Upper lobe of left lung (tissue), 6 donors: ENCODE results near the gene NENF. TPM values are rescaled to one million over a fixed set of nuclear protein-coding genes. Genes with fewer than 3 reads are reported as not detected.
A peak's percentile ranks its signal among the peaks of the same experiment; 100 is the strongest.

Experiments
- ATAC-seq, 2 donors: fragments of 200-7000 bp; cut with Tn5 transposase; one replicate each; pipeline ENCODE4 v1.9.1; 2022; ENCODE audit warnings: mild to moderate bottlenecking in 2 of 2, moderate library complexity in 2 of 2; ENCODE audit not compliant: low FRiP score in 2 of 2
- DNase-seq, 2 donors: peaks; one replicate each; pipeline ENCODE4 v3.0.0-alpha.2; 2019 to 2020
- H3K27ac ChIP-seq, 4 donors: fragments of 200-600 bp; sonication (generic); one replicate each; pipeline ENCODE4 v1.5.1; 2016 to 2019
- H3K27me3 ChIP-seq, 4 donors: fragments of 200-600 bp; sonication (generic); one replicate each; pipeline ENCODE4 v1.5.1; 2017 to 2019
- H3K36me3 ChIP-seq, 4 donors: fragments of 200-600 bp; sonication (generic); one replicate each; pipeline ENCODE4 v1.5.1; 2016 to 2019
- H3K4me1 ChIP-seq, 4 donors: fragments of 200-600 bp; sonication (generic); one replicate each; pipeline ENCODE4 v1.5.1; 2018 to 2019
- H3K4me3 ChIP-seq, 4 donors: fragments of 200-600 bp; sonication (generic); one replicate each; pipeline ENCODE4 v1.5.1; 2017 to 2019; ENCODE audit warnings: mild to moderate bottlenecking in 2 of 4, moderate library complexity in 1 of 4
- H3K9me3 ChIP-seq, 4 donors: fragments of 200-600 bp; sonication (generic); one replicate each; pipeline ENCODE4 v1.5.1; 2018 to 2019
- EP300 ChIP-seq, 4 donors: sonication (generic); formaldehyde crosslinking; IDR thresholded peaks; one replicate each; pipeline ENCODE4 v1.5.1; 2017; ENCODE audit warnings: antibody characterized with exemption in 4 of 4, control low read depth in 2 of 4
- POLR2A ChIP-seq, 4 donors: fragments of 450-650 bp; IDR thresholded peaks; one replicate each; pipeline ENCODE4 v1.5.1; 2016 to 2017; ENCODE audit warnings: antibody characterized with exemption in 4 of 4, mild to moderate bottlenecking in 2 of 4
- POLR2AphosphoS5 ChIP-seq, 2 donors: sonication (generic); formaldehyde crosslinking; IDR thresholded peaks; one replicate each; pipeline ENCODE4 v1.5.1; 2017; ENCODE audit warnings: antibody characterized with exemption in 2 of 2
- WGBS, 2 donors: methylation state at CpG; one replicate each; pipeline ENCODE4 v1.1.5; 2017 to 2018; 5-methylcytosine and 5-hydroxymethylcytosine counted together
- total RNA-seq, 6 donors: library from RNA; depleted of rRNA in 4 of 6; stranded (reverse); fragments of >200 nt in 4 of 6; gene quantifications; one replicate each; pipeline versions ENCODE4 v1.1.0 to v1.2.1, GENCODE V29; 2016 to 2021
- TF ChIP-seq, protein P1 (sequence below), 6 experiments: fragments of 450-650 bp in 4 of 6; fragments of 200-600 bp in 2 of 6; sonication (generic) in 2 of 6; IDR thresholded peaks; one replicate each; pipeline ENCODE4 v1.5.1; 2016 to 2019; ENCODE audit warnings: antibody characterized with exemption in 6 of 6
- donor health status: DM: no; HTN: no; CAD: no; lungs with moderate emphysema.
- donor health status: DM: no; HTN: yes; CAD: no; lungs with severe emphysema.

The NENF gene
- total RNA-seq, 6 donors from 2014 or later: 21.0 to 67.5 (median 50.1) TPM

DNA sequence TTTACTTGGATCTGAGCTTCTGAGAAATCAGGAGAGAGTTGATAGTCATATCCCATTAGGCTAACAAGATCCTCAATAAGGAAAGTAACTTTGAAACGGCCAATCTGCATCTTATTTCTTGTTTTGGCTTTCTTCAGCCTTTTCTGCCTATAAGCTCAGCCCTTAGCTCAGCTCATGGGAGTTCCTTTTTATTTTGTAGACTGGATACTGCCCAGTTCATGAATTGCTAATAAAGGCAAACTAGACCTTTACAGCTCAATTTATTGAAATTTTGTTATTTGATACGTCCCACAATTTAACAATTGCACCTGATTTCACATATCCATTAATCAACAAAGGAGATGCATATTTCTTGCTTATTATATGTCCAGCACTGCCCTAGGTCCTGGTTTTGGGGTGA, 22.7 kb downstream of the NENF start:
- no peak overlapping the region for H3K4me3 ChIP-seq
- no peaks in the 10 kb centered on the region for H3K36me3 ChIP-seq
- TF ChIP-seq POLR2A (IDR thresholded peaks at IDR 0.05) (no peak), POLR2AphosphoS5 (IDR thresholded peaks at IDR 0.05) (no peak), EP300 (IDR thresholded peaks at IDR 0.05) (no peak)
- TF ChIP-seq, protein P1, sequence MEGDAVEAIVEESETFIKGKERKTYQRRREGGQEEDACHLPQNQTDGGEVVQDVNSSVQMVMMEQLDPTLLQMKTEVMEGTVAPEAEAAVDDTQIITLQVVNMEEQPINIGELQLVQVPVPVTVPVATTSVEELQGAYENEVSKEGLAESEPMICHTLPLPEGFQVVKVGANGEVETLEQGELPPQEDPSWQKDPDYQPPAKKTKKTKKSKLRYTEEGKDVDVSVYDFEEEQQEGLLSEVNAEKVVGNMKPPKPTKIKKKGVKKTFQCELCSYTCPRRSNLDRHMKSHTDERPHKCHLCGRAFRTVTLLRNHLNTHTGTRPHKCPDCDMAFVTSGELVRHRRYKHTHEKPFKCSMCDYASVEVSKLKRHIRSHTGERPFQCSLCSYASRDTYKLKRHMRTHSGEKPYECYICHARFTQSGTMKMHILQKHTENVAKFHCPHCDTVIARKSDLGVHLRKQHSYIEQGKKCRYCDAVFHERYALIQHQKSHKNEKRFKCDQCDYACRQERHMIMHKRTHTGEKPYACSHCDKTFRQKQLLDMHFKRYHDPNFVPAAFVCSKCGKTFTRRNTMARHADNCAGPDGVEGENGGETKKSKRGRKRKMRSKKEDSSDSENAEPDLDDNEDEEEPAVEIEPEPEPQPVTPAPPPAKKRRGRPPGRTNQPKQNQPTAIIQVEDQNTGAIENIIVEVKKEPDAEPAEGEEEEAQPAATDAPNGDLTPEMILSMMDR (IDR thresholded peaks at IDR 0.05): no peak
- no peaks in the 10 kb centered on the region for H3K9me3 ChIP-seq
- no peaks in the 10 kb centered on the region for H3K27me3 ChIP-seq
- ATAC-seq (no peak), DNase-seq (no peak)
- H3K4me1 ChIP-seq: peaks cover 0 to 14% (median 2%) of the 10 kb centered on the region in 4 donors
- 90 to 92% methylated on average over 2 of the region's 2 CpGs for WGBS, 2 donors
- H3K27ac ChIP-seq: no peak overlapping the region

DNA sequence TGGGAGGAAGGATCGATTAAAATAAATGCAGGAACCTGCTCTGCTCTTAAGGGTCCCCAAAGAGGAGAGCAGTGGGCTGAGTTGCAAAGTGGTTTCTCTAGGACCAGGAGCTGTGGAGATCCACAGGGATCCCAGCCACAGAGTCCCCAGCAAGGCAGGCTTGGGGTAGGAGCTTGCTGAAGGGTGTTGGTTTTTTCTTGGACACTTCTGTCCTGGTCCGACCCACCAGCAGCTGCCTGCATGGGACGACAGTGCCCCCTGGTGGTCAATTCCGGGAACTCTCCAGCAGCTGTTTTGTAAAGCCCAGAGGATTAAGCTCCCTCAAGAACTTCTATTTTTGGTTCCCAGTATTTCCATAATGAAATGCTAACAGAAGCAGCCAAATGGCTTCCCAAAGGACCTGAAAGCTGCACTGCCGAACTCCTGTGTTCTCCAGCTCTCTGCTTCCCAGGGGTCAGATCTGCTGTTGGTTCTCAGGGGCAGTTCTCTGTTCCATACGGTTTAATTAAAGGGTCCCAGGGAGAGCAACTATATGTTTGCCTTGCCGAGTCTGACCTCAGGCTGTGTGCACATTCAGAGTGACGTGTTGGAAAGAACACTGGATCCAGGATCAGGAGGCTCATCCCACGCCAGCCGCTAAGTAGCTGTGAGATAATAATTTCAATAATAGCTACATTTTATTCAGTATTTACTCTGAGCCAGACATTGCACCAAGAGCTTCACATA, 23.2 kb downstream of the NENF start:
- Histone ChIP-seq H3K36me3 (no peaks in the 10 kb centered on the region), H3K27me3 (no peaks in the 10 kb centered on the region), H3K27ac (no peak overlapping the region), H3K4me1 (peaks cover 0 to 14% (median 2%) of the 10 kb centered on the region in 4 donors), H3K9me3 (no peaks in the 10 kb centered on the region), H3K4me3 (no peak overlapping the region)
- ATAC-seq (peak; percentile 79 to 85), DNase-seq (peak in 1 of 2 donors; percentile 87)
- TF ChIP-seq EP300 (IDR thresholded peaks at IDR 0.05) (no peak), POLR2AphosphoS5 (IDR thresholded peaks at IDR 0.05) (no peak), POLR2A (IDR thresholded peaks at IDR 0.05) (no peak)
- TF ChIP-seq, protein P1 (IDR thresholded peaks at IDR 0.05): peak; percentile 79 to 93 (median 92)
- 42 to 61% methylated on average over 8 to 10 of the region's 10 CpGs for WGBS, 2 donors

DNA sequence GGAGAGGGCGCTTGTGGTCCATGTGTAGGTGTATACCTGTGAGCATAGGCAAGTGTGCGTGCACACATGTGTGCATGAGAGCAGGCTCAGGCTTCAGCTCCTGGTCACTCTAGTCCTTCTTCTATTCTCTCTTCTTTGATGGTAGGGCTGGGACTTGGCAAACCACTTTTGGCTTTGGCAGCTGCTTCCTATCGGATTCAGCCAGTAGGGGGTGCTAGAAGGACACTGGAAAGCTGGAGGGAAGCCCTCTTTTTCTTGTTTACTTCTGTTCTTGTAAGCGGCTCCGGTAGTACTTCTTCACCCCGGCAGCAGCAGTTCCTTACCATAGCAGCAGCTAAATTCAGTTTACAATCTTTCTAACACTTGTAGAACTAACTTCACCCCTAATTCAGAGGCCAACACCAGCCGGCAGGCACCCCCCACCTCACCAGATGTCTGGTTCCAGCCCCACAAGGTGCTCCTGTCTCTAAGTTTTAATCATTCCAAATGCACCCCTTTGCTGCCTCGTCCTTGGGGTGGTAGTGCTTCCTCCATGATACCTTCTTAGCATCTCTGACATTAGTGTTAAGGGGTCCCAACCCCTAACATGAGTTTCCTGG, 25.1 kb downstream of the NENF start:
- TF ChIP-seq EP300 (IDR thresholded peaks at IDR 0.05) (no peak), POLR2AphosphoS5 (IDR thresholded peaks at IDR 0.05) (no peak)
- TF ChIP-seq, protein P1 (IDR thresholded peaks at IDR 0.05): peak; percentile 32 to 45 (median 39)
- Histone ChIP-seq H3K9me3 (no peaks in the 10 kb centered on the region), H3K4me3 (no peak overlapping the region), H3K4me1 (peaks cover 0 to 10% (median 2%) of the 10 kb centered on the region in 4 donors), H3K36me3 (no peaks in the 10 kb centered on the region), H3K27me3 (no peaks in the 10 kb centered on the region), H3K27ac (no peak overlapping the region)
- 45 to 54% methylated on average over 8 of the region's 8 CpGs for WGBS, 2 donors
- ATAC-seq: no peak
- no peak for DNase-seq

DNA sequence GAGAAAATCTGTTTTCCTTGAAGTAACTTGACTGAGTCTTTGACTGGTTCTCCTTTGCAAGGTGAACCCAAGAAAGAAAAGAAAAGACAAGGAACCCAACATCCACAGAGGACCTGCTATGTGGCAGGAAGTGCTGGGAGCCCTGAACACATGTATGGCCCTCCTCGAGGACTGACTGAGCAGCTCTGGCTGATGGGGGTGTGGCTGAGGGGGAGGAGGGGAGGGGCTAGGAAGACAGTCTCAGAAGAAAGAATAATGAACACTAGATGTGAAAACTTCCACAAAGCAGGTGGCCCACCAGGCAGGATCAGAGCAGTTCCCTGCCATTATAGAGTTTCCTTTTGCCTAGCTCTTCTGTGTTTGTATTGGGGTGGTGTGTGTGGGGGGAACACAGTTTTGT, 26.1 kb downstream of the NENF start:
- Histone ChIP-seq H3K4me3 (no peak overlapping the region), H3K27ac (no peak overlapping the region), H3K36me3 (no peaks in the 10 kb centered on the region), H3K27me3 (no peaks in the 10 kb centered on the region), H3K9me3 (no peaks in the 10 kb centered on the region), H3K4me1 (peaks cover 0 to 9% (median 2%) of the 10 kb centered on the region in 4 donors)
- WGBS, 2 donors: 23 to 57% methylated on average over 1 of the region's 1 CpG
- ATAC-seq (no peak), DNase-seq (no peak)
- TF ChIP-seq POLR2AphosphoS5 (IDR thresholded peaks at IDR 0.05) (no peak), POLR2A (IDR thresholded peaks at IDR 0.05) (no peak), EP300 (IDR thresholded peaks at IDR 0.05) (no peak)
- TF ChIP-seq, protein P1 (IDR thresholded peaks at IDR 0.05): no peak
